ENCODE results near the gene GNB1L.

The GNB1L gene

DNA sequence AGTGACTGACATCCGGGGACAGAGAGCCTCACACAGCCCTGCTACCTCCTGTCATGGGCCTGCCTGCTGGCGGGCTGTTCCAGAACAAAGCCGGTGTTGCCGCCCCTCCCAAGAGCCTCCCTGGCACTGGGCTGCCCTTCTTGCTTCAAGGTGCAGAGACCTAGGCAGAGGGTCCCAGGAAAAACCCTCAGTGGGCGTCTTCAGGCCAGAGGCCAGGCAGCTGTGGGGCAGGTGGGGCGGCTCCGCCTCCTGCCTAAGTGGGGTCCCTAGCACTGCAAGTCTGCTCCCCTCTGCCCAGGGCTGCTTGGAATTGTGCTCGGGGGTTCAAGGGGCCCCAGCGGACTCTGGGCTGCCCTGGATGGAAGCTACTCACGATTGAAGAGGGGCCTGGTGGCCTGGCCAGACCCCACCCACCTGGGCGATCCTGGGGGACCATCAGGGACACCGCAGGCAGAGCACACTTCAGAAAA is 20.4 kb upstream of the GNB1L start:
- Histone ChIP-seq H3K36me3 (ENCODE audit: control insufficient read depth in 2 of 2, insufficient read depth in 2 of 2, low read length in 2 of 2) (peaks cover 0 to 3% of the 10 kb centered on the region in 2 donors), H3K27me3 (ENCODE audit: control insufficient read depth in 1 of 2, insufficient read depth in 2 of 2, low read length in 2 of 2) (no peaks in the 10 kb centered on the region), H3K4me3 (ENCODE audit: low read length in 2 of 2) (no peak overlapping the region), H3K4me1 (ENCODE audit: control insufficient read depth, insufficient read depth, low read length) (peaks cover 3% of the 10 kb centered on the region), H3K9me3 (ENCODE audit: control insufficient read depth in 2 of 2, low read length in 2 of 2) (no peaks in the 10 kb centered on the region), H3K27ac (ENCODE audit: low read length) (no peak overlapping the region), H3K9ac (ENCODE audit: low read length in 2 of 2) (no peak overlapping the region)

DNA sequence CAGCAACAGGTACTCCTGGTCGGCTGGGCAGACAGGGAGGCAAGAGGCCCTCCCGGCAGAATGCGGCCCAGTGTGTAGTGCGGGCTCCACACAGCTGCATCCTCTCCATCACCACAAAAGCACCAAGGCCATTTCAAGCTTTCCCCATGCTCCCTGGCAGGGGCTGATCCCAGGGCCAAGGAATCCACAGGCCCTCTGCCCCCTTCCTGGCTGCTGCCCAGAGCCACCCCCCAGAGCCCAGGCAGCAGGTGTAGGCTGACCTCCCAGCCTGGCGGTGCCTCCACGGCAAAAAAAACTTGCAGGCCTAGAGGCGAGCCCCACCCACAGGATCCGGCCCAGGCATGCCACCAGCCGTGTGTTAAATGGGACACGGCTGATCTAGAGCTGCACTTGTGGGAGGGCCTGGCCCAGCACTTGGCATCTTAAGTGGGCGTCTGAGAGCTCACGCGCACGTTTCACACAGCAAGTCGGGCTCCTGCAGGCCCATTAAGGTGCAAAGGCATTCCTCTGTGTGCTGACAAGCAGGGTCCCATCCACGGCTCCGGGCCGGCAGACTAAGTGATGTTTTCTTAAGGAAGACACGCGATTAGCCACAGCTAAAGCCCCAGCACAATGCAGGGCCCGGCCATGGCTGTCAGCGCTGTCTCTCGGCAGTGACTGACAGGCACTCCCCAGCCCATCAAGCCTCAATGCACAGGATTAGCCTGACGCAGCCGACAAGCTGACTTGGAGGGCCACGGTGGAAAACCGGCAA is 19.8 kb upstream of the GNB1L start:
- Histone ChIP-seq H3K36me3 (ENCODE audit: control insufficient read depth in 2 of 2, insufficient read depth in 2 of 2, low read length in 2 of 2) (peaks cover 0 to 3% of the 10 kb centered on the region in 2 donors), H3K9me3 (ENCODE audit: control insufficient read depth in 2 of 2, low read length in 2 of 2) (no peaks in the 10 kb centered on the region), H3K27me3 (ENCODE audit: control insufficient read depth in 1 of 2, insufficient read depth in 2 of 2, low read length in 2 of 2) (no peaks in the 10 kb centered on the region), H3K27ac (ENCODE audit: low read length) (no peak overlapping the region), H3K4me3 (ENCODE audit: low read length in 2 of 2) (no peak overlapping the region), H3K9ac (ENCODE audit: low read length in 2 of 2) (no peak overlapping the region), H3K4me1 (ENCODE audit: control insufficient read depth, insufficient read depth, low read length) (peaks cover 3% of the 10 kb centered on the region)

DNA sequence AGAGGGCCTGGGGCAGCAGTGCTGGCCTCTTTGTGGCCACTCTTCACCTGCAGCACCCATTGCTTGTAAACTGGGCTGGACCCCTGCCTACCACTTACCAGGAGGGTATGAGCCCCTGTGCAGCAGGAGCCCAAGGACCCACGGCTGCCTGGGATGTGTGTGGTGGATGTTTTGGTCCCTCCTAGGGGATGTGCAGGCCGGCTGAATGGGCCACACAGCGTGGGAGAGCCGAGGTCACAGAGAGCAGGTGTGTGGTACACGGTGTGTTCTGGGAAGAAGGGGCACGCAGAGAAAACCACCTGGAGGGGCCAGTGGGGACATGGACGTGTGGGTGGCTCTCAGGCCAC is 19.3 kb upstream of the GNB1L start:
- no peaks in the 10 kb centered on the region for H3K9me3 ChIP-seq (ENCODE audit: control insufficient read depth in 2 of 2, low read length in 2 of 2)
- peaks cover 3% of the 10 kb centered on the region for H3K4me1 ChIP-seq (ENCODE audit: control insufficient read depth, insufficient read depth, low read length)
- H3K27me3 ChIP-seq (ENCODE audit: control insufficient read depth in 1 of 2, insufficient read depth in 2 of 2, low read length in 2 of 2): no peaks in the 10 kb centered on the region
- H3K4me3 ChIP-seq (ENCODE audit: low read length in 2 of 2): no peak overlapping the region
- H3K27ac ChIP-seq (ENCODE audit: low read length): no peak overlapping the region
- no peak overlapping the region for H3K9ac ChIP-seq (ENCODE audit: low read length in 2 of 2)
- peaks cover 0 to 3% of the 10 kb centered on the region in 2 donors for H3K36me3 ChIP-seq (ENCODE audit: control insufficient read depth in 2 of 2, insufficient read depth in 2 of 2, low read length in 2 of 2)

DNA sequence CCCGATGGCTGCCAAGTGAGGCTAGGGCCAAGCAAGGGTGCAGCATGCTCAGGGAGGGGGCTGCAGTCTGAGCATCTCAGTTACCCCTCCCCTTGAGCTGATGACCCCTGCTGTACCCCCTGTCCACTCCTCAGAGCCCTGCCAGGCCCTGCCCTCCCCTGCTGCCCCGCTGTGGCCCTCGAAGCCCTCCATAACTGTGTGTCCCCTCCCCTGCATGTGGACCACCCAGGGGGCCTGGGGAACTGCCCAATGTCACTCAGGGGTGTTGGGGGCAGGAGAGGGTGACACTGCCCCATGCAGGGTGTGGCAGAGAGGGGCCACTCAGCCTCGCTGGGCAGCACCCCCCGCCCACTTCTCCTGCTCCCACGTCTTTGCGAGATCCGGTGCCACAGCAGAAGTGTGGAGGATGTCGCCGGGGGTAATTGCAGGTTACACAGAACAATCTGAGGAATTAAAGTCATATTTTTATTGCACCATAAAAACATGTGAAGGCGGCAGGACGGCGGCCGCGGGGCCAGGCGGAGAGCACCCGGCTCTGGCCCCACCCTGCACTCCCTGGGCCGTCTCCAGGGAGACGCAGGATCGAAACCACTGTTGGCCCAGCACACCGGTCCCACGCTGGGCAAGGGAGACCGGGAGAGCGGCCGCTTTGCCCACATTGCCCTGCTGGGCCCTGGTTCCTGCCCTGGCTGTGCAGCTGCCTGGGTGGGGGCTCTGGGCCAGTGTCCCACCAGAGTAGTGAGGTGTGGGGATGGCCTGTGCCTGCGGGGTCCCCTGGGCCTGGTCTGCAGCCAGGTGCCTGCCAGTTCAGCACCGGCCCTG is 18.7 kb upstream of the GNB1L start:
- Histone ChIP-seq H3K36me3 (ENCODE audit: control insufficient read depth in 2 of 2, insufficient read depth in 2 of 2, low read length in 2 of 2) (peaks cover 0 to 2% of the 10 kb centered on the region in 2 donors), H3K4me3 (ENCODE audit: low read length in 2 of 2) (no peak overlapping the region), H3K9ac (ENCODE audit: low read length in 2 of 2) (no peak overlapping the region), H3K4me1 (ENCODE audit: control insufficient read depth, insufficient read depth, low read length) (peaks cover 3% of the 10 kb centered on the region), H3K27me3 (ENCODE audit: control insufficient read depth in 1 of 2, insufficient read depth in 2 of 2, low read length in 2 of 2) (no peaks in the 10 kb centered on the region), H3K9me3 (ENCODE audit: control insufficient read depth in 2 of 2, low read length in 2 of 2) (no peaks in the 10 kb centered on the region), H3K27ac (ENCODE audit: low read length) (no peak overlapping the region)

DNA sequence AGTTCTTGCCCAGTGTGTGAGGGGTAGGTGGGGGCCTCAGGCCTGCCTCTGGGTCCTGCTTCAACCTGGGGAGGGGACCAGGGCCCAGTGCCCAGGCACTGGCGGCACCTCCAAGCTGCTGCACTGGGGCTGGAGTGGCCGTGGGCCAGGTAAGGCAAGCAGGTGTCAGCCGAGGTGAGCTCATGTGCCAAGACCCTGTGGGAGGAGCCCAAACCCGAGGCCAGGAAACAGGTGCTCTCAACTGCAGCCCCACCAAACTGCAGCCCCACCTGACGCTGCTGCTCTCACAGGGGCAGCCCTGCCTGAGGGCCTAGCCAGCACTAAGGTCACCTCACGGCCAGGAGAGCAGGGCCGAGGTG is 18.1 kb upstream of the GNB1L start:
- Histone ChIP-seq H3K36me3 (ENCODE audit: control insufficient read depth in 2 of 2, insufficient read depth in 2 of 2, low read length in 2 of 2) (no peaks in the 10 kb centered on the region), H3K9me3 (ENCODE audit: control insufficient read depth in 2 of 2, low read length in 2 of 2) (no peaks in the 10 kb centered on the region), H3K27ac (ENCODE audit: low read length) (no peak overlapping the region), H3K9ac (ENCODE audit: low read length in 2 of 2) (no peak overlapping the region), H3K4me3 (ENCODE audit: low read length in 2 of 2) (no peak overlapping the region), H3K4me1 (ENCODE audit: control insufficient read depth, insufficient read depth, low read length) (peaks cover 3% of the 10 kb centered on the region), H3K27me3 (ENCODE audit: control insufficient read depth in 1 of 2, insufficient read depth in 2 of 2, low read length in 2 of 2) (no peaks in the 10 kb centered on the region)

DNA sequence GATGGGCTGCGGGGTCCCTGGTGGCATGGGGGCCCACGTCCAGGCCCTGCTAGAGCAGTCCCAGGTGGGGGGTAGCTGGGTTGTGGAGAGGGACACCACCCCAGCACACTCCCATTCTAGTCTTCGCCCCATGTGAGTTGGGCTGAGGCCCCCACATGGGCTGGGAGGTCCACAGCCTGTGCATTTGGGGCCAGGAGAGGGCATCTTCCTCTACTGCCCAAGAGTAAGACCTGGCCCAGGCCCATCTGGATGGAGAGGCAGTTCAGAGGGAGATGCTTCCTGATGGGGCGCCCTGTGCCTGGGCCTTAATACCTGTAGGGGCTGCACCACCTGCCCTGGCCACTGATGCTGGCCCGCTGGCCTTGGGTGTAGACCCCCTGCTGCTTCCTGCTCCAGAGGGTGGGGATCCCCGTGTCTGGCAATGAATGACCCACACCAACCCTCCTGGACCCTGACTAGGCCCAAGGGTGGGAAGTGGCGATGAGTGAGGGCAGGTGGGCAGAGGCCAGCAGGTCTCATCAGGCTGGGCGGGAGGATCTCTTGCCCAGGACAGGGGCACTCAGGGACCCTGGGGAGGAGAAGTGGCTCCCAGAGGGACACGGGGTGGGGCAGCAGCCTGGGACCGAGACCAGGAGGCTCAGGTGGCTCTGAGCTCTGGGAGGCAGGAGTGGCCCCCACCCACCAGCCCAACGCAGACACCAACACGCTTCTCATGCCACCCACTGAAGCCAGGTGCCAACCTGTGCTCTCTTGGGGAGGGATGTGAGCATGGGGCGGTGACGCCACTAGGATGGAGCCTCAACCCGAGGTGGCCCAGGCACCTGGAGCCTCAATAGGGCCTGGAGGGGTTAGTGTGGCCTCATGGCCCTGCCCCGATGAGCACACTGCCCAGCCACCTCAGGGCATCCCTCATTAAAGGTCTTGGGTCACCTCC is 17.4 kb upstream of the GNB1L start:
- Histone ChIP-seq H3K36me3 (ENCODE audit: control insufficient read depth in 2 of 2, insufficient read depth in 2 of 2, low read length in 2 of 2) (no peaks in the 10 kb centered on the region), H3K9me3 (ENCODE audit: control insufficient read depth in 2 of 2, low read length in 2 of 2) (no peaks in the 10 kb centered on the region), H3K27ac (ENCODE audit: low read length) (no peak overlapping the region), H3K4me1 (ENCODE audit: control insufficient read depth, insufficient read depth, low read length) (peaks cover 3% of the 10 kb centered on the region), H3K4me3 (ENCODE audit: low read length in 2 of 2) (no peak overlapping the region), H3K27me3 (ENCODE audit: control insufficient read depth in 1 of 2, insufficient read depth in 2 of 2, low read length in 2 of 2) (no peaks in the 10 kb centered on the region), H3K9ac (ENCODE audit: low read length in 2 of 2) (no peak overlapping the region)

DNA sequence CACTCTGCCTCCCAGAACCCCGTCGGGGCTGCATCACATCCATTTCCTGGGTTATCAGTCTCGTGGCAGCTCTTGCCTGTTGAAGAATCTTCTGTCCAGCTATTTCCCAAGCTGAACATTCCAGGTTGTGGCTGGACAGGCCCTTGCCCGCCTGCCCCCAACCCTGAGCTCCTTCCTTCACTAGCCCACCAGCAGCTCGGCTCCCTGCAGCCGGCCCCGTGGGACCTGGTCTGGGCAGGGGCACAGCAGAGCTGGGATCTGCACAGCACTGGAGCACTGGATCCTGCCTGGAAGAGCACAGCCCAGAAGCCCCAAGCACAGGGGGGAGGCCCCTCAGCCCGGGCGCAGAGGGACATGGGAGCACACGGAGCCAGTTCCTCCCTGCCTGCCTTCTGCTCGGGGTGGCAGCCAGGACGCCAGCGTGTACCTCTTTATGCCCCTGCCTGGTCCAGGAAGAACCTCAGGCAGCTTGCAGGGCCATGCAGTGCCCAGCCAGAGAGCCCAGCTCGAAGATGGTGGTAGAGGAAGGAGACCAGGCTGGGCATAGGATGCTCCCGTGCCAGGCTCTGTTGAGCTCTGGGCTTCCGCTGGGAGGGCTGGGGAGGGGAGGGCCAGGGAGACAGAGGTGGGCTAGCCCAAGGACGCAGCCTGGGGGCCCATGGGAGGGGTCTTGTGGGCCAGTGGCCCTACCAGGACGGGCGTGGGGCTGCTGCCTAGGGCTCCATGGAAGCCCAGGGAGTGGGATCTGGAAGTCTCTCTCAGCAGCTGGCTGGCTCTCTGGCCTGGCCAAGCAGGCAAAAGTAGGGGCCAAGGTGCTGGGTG is 16.6 kb upstream of the GNB1L start:
- no peaks in the 10 kb centered on the region for H3K36me3 ChIP-seq (ENCODE audit: control insufficient read depth in 2 of 2, insufficient read depth in 2 of 2, low read length in 2 of 2)

DNA sequence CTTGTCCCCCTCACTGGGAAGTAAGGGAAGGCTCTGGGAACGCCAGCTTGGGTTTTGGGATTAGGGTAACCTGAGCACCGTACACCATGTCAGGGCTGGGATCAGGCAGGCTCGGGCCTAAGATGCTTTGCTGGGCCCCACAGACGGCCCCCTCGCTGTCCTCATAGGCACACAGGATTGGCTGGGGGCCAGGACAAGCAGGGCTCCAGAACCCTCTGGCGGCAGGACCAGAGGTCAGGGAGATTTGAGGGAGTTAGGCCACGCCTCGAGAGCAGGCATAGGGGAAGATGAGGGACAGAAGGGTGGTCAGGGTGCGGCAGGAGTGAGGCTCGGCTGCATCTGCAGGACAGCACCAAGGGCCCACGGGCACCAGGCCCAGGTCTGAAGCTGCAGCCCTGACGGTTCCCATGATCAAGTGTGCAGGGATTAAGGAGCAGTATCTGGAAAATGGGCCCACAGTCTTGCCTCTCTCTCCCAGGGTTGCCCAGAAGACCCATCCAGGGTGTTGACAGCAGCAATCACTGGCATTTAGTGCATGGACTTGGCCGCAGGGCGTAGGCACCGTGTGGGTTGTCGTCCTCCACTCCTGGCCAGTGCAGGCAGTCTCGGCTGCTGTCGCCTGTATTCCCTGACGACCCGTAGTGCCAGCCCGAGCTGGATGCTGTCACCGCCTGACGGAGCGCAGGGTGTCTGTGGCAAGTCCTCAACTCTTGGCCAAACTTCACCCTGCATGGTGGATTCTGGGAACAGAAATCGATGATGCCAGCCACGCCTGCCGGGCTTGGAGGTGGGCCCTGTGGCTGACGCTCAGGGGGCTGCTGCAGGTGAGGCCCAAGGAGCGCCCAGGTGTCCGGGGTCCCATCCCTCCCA is 15.7 kb upstream of the GNB1L start:
- Histone ChIP-seq H3K9me3 (ENCODE audit: control insufficient read depth in 2 of 2, low read length in 2 of 2) (no peaks in the 10 kb centered on the region), H3K36me3 (ENCODE audit: control insufficient read depth in 2 of 2, insufficient read depth in 2 of 2, low read length in 2 of 2) (no peaks in the 10 kb centered on the region), H3K27ac (ENCODE audit: low read length) (no peak overlapping the region), H3K4me3 (ENCODE audit: low read length in 2 of 2) (no peak overlapping the region), H3K27me3 (ENCODE audit: control insufficient read depth in 1 of 2, insufficient read depth in 2 of 2, low read length in 2 of 2) (no peaks in the 10 kb centered on the region), H3K4me1 (ENCODE audit: control insufficient read depth, insufficient read depth, low read length) (peaks cover 3% of the 10 kb centered on the region), H3K9ac (ENCODE audit: low read length in 2 of 2) (no peak overlapping the region)

More for the DNA sequence above, 16.6 kb upstream of the GNB1L start:
- no peak overlapping the region for H3K9ac ChIP-seq (ENCODE audit: low read length in 2 of 2)
- no peak overlapping the region for H3K27ac ChIP-seq (ENCODE audit: low read length)
- H3K4me1 ChIP-seq (ENCODE audit: control insufficient read depth, insufficient read depth, low read length): peaks cover 3% of the 10 kb centered on the region
- no peaks in the 10 kb centered on the region for H3K27me3 ChIP-seq (ENCODE audit: control insufficient read depth in 1 of 2, insufficient read depth in 2 of 2, low read length in 2 of 2)
- H3K9me3 ChIP-seq (ENCODE audit: control insufficient read depth in 2 of 2, low read length in 2 of 2): no peaks in the 10 kb centered on the region
- H3K4me3 ChIP-seq (ENCODE audit: low read length in 2 of 2): no peak overlapping the region

DNA sequence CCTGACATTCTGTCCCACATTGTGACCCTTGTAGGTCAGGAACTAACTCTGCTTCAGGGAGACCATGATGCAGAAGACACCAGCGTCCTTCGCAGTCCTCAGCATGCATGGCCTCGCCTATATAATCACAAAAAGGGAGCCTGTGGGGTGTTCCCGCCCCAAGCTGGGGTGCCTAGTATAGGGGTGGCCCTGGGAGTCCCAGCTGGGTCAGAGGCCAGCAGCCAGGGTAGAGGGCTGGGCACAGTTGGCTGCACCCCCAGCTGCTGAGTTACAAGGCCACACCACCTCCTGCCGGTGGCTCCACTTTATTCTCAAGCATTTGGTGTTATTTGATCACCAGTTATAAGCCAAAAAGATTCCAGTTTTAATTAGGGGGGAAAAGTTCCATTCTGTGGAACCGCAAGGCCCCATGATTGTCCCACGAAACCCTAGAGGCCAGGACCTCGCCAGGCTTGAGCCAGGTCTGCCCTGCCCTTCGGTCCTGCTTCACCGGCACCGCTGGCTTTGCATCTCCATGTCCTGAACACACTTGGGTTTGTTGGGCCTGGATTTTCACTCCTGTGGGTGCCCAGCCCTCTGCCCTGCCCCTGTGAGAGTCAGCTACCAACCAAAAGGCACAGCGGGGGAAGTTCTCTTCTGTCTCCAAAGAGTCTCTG is 15.0 kb upstream of the GNB1L start:
- H3K9me3 ChIP-seq (ENCODE audit: control insufficient read depth in 2 of 2, low read length in 2 of 2): no peaks in the 10 kb centered on the region
- H3K27ac ChIP-seq (ENCODE audit: low read length): no peak overlapping the region
- no peak overlapping the region for H3K4me3 ChIP-seq (ENCODE audit: low read length in 2 of 2)
- H3K4me1 ChIP-seq (ENCODE audit: control insufficient read depth, insufficient read depth, low read length): no peaks in the 10 kb centered on the region
- no peaks in the 10 kb centered on the region for H3K27me3 ChIP-seq (ENCODE audit: control insufficient read depth in 1 of 2, insufficient read depth in 2 of 2, low read length in 2 of 2)
- no peak overlapping the region for H3K9ac ChIP-seq (ENCODE audit: low read length in 2 of 2)
- no peaks in the 10 kb centered on the region for H3K36me3 ChIP-seq (ENCODE audit: control insufficient read depth in 2 of 2, insufficient read depth in 2 of 2, low read length in 2 of 2)

Measured in stomach smooth muscle (tissue), 2 donors.